SK-N-MC (cell line): ENCODE data around the gene ARPC1A.
A peak's percentile ranks its signal among the peaks of the same experiment; 100 is the strongest.

Experiments used
- EZH2 ChIP-seq: fragments of 200-600 bp; sonication (generic); IDR thresholded peaks from one replicate; pipeline ENCODE4 v1.6.1; 2017; ENCODE audit warnings: antibody characterized with exemption
- FOXP2 ChIP-seq: optimal IDR thresholded peaks from 2 replicates; pipeline ENCODE3; 2011; ENCODE audit warnings: mild to moderate bottlenecking, moderate library complexity; ENCODE audit not compliant: insufficient read depth; ENCODE audit errors: extremely low read length, control extremely low read depth
- POLR2AphosphoS5 ChIP-seq: IDR thresholded peaks from 2 replicates; pipeline ENCODE4 v1.6.1; 2012; ENCODE audit warnings: mild to moderate bottlenecking, low read depth, low read length, borderline replicate concordance

DNA sequence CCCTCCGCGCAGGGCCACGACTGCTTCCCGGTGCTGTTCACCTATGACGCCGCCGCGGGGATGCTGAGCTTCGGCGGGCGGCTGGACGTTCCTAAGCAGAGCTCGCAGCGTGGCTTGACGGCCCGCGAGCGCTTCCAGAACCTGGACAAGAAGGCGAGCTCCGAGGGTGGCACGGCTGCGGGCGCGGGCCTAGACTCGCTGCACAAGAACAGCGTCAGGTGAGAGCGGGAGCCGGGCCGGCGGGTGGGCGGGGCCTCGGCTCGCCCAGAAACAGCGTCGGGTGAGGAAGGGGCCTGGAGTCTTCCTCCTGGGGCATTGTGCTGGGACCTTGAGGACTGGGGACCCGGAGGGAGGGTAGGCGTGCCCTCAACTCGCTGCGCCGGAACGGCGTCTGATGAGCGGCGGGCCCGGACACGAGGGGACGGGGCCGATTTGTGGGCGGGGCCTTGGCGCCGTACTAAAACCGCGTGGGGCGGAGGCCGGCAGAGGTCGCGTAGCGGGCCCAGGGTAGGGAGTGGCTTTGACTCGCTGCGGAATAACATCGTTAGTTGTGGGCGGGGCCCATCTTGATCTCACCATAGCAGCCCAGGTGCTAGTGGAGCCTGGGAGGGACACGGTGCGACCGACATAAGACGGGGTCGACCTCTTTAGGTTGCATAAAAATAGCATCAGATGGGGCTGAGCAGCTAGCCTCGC, 67.1 kb downstream of the ARPC1A start:
- peak; percentile 68 for TF ChIP-seq POLR2AphosphoS5
- TF ChIP-seq EZH2, result no peak
- TF ChIP-seq FOXP2, result no peak
